HG03175 (cell line): Measurements from ENCODE around the gene LGR6.
"Not testable (repeated sequence)": the region's sequence is repeated elsewhere in the genome, so short reads cannot be mapped to it uniquely, and the experiment has no call there.

ENCODE experiments used
- ATAC-seq: cut with Tn5 transposase; IDR thresholded peaks from one replicate; pipeline ENCODE4 v1.9.1; 2021; ENCODE audit warnings: mild to moderate bottlenecking, moderate library complexity; ENCODE audit not compliant: unreplicated experiment

Gene LGR6

GRCh38 chr1:202193614-202194327 is at the start of gene LGR6:
LGR6 (plus strand) TSS chr1:202193799; CDS start chr1:202193990, 191 bp downstream.
- ATAC-seq: no peak

GRCh38 chr1:202144402-202145067 is 49.1 kb upstream of the LGR6 start, which contains the start of gene ARL8A:
ARL8A (minus strand) TSS chr1:202144737; CDS start chr1:202144572, 165 bp downstream.
- peak; percentile 69 for ATAC-seq

GRCh38 chr1:202145068-202145743 is 48.4 kb upstream of the LGR6 start:
- no peak for ATAC-seq

- not testable (repeated sequence) for ATAC-seq
Measured at GRCh38 chr1:202145744-202146140, 47.9 kb upstream of the LGR6 start.

GRCh38 chr1:202146279-202146678 is 47.3 kb upstream of the LGR6 start:
- no peak for ATAC-seq

GRCh38 chr1:202146993-202147392 is 46.6 kb upstream of the LGR6 start:
- ATAC-seq: no peak

GRCh38 chr1:202148391-202148790 is 45.2 kb upstream of the LGR6 start:
- no peak for ATAC-seq

- no peak for ATAC-seq
Measured at GRCh38 chr1:202149566-202149965, 44.0 kb upstream of the LGR6 start.

GRCh38 chr1:202150187-202150586 is 43.4 kb upstream of the LGR6 start:
- no peak for ATAC-seq

- ATAC-seq: no peak
Measured at GRCh38 chr1:202150602-202151001, 43.0 kb upstream of the LGR6 start.

GRCh38 chr1:202151045-202151444 is 42.6 kb upstream of the LGR6 start:
- no peak for ATAC-seq

- ATAC-seq: no peak
Measured at GRCh38 chr1:202152399-202152798, 41.2 kb upstream of the LGR6 start.

GRCh38 chr1:202153284-202153683 is 40.3 kb upstream of the LGR6 start:
- no peak for ATAC-seq

GRCh38 chr1:202154148-202154765 is 39.3 kb upstream of the LGR6 start:
- no peak for ATAC-seq

- no peak for ATAC-seq
Measured at GRCh38 chr1:202154766-202155477, 38.7 kb upstream of the LGR6 start.

- ATAC-seq: no peak
Measured at GRCh38 chr1:202155478-202156021, 38.0 kb upstream of the LGR6 start.

- no peak for ATAC-seq
Measured at GRCh38 chr1:202156590-202156989, 37.0 kb upstream of the LGR6 start.

GRCh38 chr1:202157945-202158344 is 35.7 kb upstream of the LGR6 start:
- ATAC-seq: no peak

GRCh38 chr1:202158810-202159533 is 34.6 kb upstream of the LGR6 start:
- no peak for ATAC-seq
